Measurements from ENCODE around the gene GDPD4. TPM values are rescaled to one million over a fixed set of nuclear protein-coding genes. Genes with fewer than 3 reads are reported as not detected.

The GDPD4 gene
- total RNA-seq, 2 donors from 2014 or later, result not detected

DNA sequence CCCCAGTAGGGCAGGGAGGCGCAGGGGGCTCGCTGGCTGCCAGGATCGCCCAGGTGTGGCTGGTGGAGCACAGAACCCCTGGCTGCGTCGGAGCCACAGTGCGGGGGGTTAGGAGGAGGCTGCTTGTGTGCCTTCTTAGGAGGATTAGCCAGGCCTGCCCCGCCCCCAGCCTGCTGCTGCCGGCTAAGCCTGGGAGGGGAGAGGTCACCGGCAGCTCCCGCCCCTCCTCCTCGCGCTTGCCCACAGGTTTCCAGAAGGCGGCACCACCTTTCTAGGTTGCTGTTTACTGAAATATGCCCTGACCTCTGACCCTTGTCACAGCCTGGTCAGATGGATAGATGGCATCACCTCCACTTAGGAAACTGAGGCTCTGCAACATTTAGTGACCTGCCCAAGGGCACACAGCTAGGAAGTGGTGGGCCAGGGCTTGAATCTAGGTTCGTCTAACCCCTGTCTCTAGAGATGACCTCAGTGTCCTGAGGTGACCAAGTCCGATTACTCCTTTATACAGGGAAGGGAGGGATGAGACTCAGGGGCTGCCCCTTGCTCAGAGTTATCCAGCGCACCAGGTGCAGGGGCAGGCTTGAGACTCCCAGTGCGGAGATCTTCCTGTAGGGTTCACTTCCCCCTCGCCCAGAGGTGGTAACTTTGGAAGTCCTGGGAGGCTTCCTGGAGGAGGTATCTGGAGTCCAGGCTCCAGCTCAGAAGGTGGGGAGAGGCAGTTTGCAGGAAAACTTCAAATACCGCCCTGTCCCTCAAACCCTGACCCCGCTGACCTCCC lies 129.4 kb downstream of the GDPD4 start:
- no peak for DNase-seq
- Histone ChIP-seq H3K4me3 (no peak overlapping the region), H3K27ac (no peak overlapping the region), H3K36me3 (no peaks in the 10 kb centered on the region), H3K9me3 (no peaks in the 10 kb centered on the region), H3K27me3 (no peaks in the 10 kb centered on the region), H3K4me1 (no peaks in the 10 kb centered on the region), H3K9ac (ENCODE audit: low read depth in 2 of 2, low read length in 2 of 2) (no peak overlapping the region)
- intact Hi-C loops (cut with DNase I), result no loop called here
- TF ChIP-seq, protein P1, sequence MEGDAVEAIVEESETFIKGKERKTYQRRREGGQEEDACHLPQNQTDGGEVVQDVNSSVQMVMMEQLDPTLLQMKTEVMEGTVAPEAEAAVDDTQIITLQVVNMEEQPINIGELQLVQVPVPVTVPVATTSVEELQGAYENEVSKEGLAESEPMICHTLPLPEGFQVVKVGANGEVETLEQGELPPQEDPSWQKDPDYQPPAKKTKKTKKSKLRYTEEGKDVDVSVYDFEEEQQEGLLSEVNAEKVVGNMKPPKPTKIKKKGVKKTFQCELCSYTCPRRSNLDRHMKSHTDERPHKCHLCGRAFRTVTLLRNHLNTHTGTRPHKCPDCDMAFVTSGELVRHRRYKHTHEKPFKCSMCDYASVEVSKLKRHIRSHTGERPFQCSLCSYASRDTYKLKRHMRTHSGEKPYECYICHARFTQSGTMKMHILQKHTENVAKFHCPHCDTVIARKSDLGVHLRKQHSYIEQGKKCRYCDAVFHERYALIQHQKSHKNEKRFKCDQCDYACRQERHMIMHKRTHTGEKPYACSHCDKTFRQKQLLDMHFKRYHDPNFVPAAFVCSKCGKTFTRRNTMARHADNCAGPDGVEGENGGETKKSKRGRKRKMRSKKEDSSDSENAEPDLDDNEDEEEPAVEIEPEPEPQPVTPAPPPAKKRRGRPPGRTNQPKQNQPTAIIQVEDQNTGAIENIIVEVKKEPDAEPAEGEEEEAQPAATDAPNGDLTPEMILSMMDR (IDR thresholded peaks at IDR 0.05), result no peak

DNA sequence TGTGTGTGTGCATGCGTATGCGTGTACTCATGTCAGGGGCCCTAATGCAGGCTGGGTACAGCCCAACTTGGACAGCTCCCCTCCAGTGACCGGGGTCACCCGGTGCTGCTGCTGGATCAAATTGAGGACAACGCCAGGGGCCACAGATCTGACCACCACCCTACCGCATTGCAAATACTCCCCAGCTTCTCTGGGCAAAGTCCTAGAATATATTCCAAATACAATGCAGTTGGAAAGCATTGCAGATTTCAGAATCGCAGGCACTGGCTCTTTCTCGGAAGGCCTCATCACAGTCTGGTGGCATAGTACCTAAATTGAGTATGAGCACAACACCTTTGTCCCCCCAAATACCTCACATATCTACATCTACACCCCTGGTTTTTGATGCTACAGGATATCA lies 130.2 kb downstream of the GDPD4 start:
- intact Hi-C loops (cut with DNase I), result no loop called here
- TF ChIP-seq, protein P1 (IDR thresholded peaks at IDR 0.05), result no peak
- Histone ChIP-seq H3K4me1 (no peaks in the 10 kb centered on the region), H3K27ac (no peak overlapping the region), H3K9me3 (no peaks in the 10 kb centered on the region), H3K36me3 (no peaks in the 10 kb centered on the region), H3K9ac (ENCODE audit: low read depth in 2 of 2, low read length in 2 of 2) (no peak overlapping the region), H3K4me3 (no peak overlapping the region), H3K27me3 (no peaks in the 10 kb centered on the region)
- no peak for DNase-seq

DNA sequence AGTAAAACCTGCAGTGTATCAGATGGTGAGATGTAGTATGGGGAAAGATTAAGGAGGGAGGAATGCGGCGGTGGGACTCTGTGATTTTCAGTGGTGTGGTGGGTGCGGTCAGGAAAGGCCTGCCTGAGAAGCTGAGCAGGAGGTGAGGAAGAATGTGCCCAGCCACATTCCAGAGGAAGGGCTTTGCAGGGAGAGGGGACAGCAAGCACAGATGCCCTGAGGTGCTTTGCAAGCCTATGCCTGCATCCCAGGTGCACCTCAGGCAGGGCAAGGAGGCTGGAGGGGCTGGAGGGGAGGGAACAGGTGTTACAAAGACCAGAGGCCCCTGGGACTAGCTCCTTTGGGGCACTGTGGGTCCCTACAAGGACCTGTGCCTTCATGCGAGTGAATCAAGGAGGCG lies 131.4 kb downstream of the GDPD4 start:
- H3K27me3 ChIP-seq, result no peaks in the 10 kb centered on the region
- H3K27ac ChIP-seq, result no peak overlapping the region
- intact Hi-C loops (cut with DNase I), result no loop called here
- no peak for DNase-seq
- H3K4me3 ChIP-seq, result no peak overlapping the region
- TF ChIP-seq, protein P1 (IDR thresholded peaks at IDR 0.05), result no peak
- H3K4me1 ChIP-seq, result no peaks in the 10 kb centered on the region
- H3K9ac ChIP-seq (ENCODE audit: low read depth in 2 of 2, low read length in 2 of 2), result no peak overlapping the region
- H3K9me3 ChIP-seq, result no peaks in the 10 kb centered on the region
- H3K36me3 ChIP-seq, result no peaks in the 10 kb centered on the region

DNA sequence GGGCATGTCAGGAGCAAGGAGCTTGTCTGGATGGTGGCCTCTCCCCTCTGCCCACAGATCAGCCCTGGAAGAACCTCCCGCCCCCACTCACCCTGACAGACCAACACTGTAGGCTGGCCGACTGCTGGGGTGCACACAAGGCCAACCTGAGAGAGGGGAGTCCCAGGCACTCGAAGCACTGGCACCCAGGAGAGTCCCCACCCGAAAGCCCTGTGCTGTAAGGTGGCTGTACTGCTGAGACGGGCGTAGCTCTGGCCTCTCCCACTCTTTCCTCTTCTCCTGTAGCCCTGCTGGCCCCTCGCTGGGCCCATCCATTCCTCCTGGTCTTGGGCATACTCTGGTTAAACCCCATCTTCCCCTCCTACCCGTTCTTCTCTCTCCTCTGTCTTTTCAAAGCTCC lies 133.7 kb downstream of the GDPD4 start:
- no peaks in the 10 kb centered on the region for H3K27me3 ChIP-seq
- H3K36me3 ChIP-seq, result no peaks in the 10 kb centered on the region
- H3K27ac ChIP-seq, result no peak overlapping the region
- TF ChIP-seq, protein P1 (IDR thresholded peaks at IDR 0.05), result no peak
- intact Hi-C loops (cut with DNase I), result no loop called here
- no peak for DNase-seq
- no peak overlapping the region for H3K9ac ChIP-seq (ENCODE audit: low read depth in 2 of 2, low read length in 2 of 2)
- H3K4me1 ChIP-seq, result no peaks in the 10 kb centered on the region
- H3K9me3 ChIP-seq, result no peaks in the 10 kb centered on the region
- no peak overlapping the region for H3K4me3 ChIP-seq

DNA sequence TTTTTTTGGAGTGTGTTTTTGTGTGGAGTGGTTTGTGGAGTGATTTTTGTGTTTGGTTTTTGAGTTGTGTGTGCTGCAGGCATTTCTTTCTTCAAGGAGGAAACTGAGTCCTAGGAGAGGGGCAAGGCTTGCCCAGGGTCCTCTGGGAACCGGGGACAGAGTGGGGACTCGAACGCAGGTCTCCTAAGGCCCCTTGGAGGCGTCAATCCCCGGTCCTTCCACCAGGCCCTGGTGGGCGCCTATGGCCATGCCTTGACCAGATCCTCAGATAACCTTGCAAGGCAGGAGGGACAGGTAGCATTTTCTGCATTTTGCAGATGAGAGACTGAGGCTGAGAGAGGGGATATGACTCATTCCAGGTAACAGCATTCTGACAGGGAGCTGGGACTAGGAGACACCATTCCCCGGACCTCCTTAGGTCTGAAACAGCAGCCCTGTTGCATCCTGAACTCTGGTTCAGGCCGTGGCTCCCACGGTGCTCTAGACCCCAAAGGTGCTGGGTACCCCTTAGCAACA lies 134.3 kb downstream of the GDPD4 start:
- H3K4me3 ChIP-seq, result no peak overlapping the region
- H3K4me1 ChIP-seq, result no peaks in the 10 kb centered on the region
- no peak for DNase-seq
- no peaks in the 10 kb centered on the region for H3K27me3 ChIP-seq
- H3K9ac ChIP-seq (ENCODE audit: low read depth in 2 of 2, low read length in 2 of 2), result no peak overlapping the region
- intact Hi-C loops (cut with DNase I), result no loop called here
- H3K9me3 ChIP-seq, result no peaks in the 10 kb centered on the region
- TF ChIP-seq, protein P1 (IDR thresholded peaks at IDR 0.05), result no peak
- H3K36me3 ChIP-seq, result no peaks in the 10 kb centered on the region
- no peak overlapping the region for H3K27ac ChIP-seq

Other genes starting within 250 kb of the GDPD4 start
- 100 to 1,000 TPM; 258 to 267 TPM for gene CAPN5, start 234.7 kb downstream of the GDPD4 start, total RNA-seq
- gene OMP, start 198.8 kb downstream of the GDPD4 start, total RNA-seq, result 10 to 100 TPM in 1 of 2 donors, 1 to 10 TPM in 1; 7.5 to 16.8 TPM
- 1 to 10 TPM; 3.8 to 4.1 TPM for gene MYO7A, start 173.4 kb downstream of the GDPD4 start, total RNA-seq
- gene PAK1, start 172.4 kb upstream of the GDPD4 start, total RNA-seq, result 100 to 1,000 TPM; 104 to 123 TPM

Data from colonic mucosa (tissue), 4 donors.